GM18505 (cell line): ENCODE data around the gene LDLRAD1.

Experiments used
- ATAC-seq: cut with Tn5 transposase; IDR thresholded peaks from one replicate; pipeline ENCODE4 v1.9.1; 2021; ENCODE audit not compliant: unreplicated experiment
- POLR2A ChIP-seq: IDR thresholded peaks from 4 replicates; pipeline ENCODE4 v1.6.1; 2011; ENCODE audit warnings: borderline replicate concordance; ENCODE audit not compliant: insufficient read depth, insufficient read length; ENCODE audit errors: extremely low read depth

Gene LDLRAD1

DNA sequence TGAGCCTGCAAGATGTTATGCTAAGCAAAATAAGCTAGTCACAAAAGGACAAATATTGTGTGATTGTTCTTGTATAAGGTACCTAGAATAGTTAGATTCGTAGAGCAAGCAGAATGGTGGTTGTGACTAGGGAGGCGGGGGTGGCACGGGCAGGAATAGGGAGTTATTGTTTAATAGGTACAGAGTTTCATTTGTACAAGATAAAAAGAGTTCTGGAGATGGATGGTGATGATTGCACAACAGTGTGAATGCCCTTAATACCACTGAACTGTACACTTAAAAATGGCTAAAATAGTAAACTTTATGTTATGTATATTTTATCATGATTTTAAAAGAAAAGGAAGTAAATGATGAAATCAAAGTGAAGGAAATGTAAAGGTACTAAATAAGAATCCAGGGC, 51.2 kb downstream of the LDLRAD1 start:
- no peak for ATAC-seq
- no peak for TF ChIP-seq POLR2A

GRCh38 chr1:53964109-53964508, 53.9 kb downstream of the LDLRAD1 start:
- no peak for TF ChIP-seq POLR2A
- ATAC-seq: no peak

- TF ChIP-seq POLR2A: no peak
- no peak for ATAC-seq
These were observed 54.5 kb downstream of the LDLRAD1 start for GRCh38 chr1:53963460-53963859.

DNA sequence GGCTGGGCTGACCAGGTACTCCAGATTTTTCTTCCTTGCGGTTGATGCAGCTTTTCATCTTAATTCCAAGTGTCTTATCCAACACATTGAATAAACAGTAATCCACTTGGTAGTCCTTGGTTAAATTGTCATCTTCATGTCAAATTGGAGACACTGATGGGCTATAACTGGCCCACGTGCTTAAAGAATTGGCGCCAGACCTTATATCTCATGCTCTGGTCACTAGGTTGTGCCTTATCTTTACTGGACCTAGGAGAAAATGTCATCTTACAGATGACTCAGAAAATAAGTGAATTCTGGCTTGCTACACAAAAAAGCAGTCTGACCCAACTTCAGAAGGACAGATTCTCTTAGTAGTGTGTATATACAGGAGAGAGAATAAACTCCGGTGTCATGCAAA, 55.6 kb downstream of the LDLRAD1 start:
- TF ChIP-seq POLR2A: no peak
- no peak for ATAC-seq

DNA sequence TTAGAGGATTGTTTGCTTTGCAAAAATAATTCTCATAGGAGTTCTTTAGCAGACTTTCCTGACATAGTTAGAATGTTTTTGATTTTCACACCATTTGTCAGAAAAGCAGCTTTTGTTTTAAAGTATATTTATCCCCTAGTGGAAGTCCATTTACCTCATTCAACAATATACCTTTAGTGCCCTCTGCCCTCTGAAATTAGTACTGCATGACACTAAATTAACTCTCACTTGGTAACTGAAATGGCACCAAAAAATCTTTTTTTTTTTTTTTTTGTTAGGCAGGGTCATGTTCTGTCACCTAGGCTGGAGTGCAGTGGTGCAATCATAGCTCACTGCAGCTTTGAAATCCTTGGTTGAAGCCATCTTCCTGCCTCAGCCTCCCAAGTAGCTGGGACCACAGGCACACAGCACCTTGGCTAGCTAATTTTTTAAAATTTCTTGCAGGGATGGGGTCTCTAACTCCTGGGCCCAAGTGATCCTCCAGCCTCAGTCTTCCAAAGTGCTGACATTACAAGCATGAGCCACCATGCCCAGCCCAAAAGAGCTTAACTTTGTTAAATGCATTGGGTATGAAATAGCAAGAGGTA, 58.2 kb downstream of the LDLRAD1 start:
- no peak for ATAC-seq
- TF ChIP-seq POLR2A: no peak
